GM12875 (cell line): ENCODE data around the gene ATP7B.

Source experiments
- H3K4me3 ChIP-seq: one replicate; pipeline ENCODE4 v1.5.1; 2011; ENCODE audit warnings: low read depth, low read length, control low read depth
- CTCF ChIP-seq: IDR thresholded peaks from 2 replicates; pipeline ENCODE4 v1.5.1; 2011; ENCODE audit warnings: low read depth, mild to moderate bottlenecking, control low read depth, inconsistent platforms, low read length, moderate library complexity, borderline replicate concordance; ENCODE audit not compliant: insufficient read depth

The ATP7B gene

GRCh38 chr13:51922771-51923480, 88.3 kb downstream of the ATP7B start:
- no peak for TF ChIP-seq CTCF
- H3K4me3 ChIP-seq = no peak overlapping the region

GRCh38 chr13:51921790-51922740, 89.2 kb downstream of the ATP7B start:
- no peak for TF ChIP-seq CTCF
- H3K4me3 ChIP-seq = no peak overlapping the region

- H3K4me3 ChIP-seq = no peak overlapping the region
- TF ChIP-seq CTCF = no peak
Observed at GRCh38 chr13:51920786-51921185, 90.5 kb downstream of the ATP7B start.

- H3K4me3 ChIP-seq = no peak overlapping the region
- no peak for TF ChIP-seq CTCF
Observed at GRCh38 chr13:51920267-51920666, 91.0 kb downstream of the ATP7B start.

GRCh38 chr13:51919531-51919930, 91.7 kb downstream of the ATP7B start:
- H3K4me3 ChIP-seq = no peak overlapping the region
- no peak for TF ChIP-seq CTCF

GRCh38 chr13:51916962-51917361, 94.3 kb downstream of the ATP7B start:
- H3K4me3 ChIP-seq = no peak overlapping the region
- TF ChIP-seq CTCF = no peak
